Activated CD4-positive, alpha-beta T cell treated with anti-CD3 and anti-CD28 coated beads for 48 hours (primary cell): ENCODE measurements around the gene GUCA1A.
"Not testable (repeated sequence)": the region's sequence is repeated elsewhere in the genome, so short reads cannot be mapped to it uniquely, and the experiment has no call there.

Experiments
- DNase-seq: peaks from one replicate; pipeline ENCODE4 v3.0.0-alpha.2; 2020

Gene GUCA1A

DNA sequence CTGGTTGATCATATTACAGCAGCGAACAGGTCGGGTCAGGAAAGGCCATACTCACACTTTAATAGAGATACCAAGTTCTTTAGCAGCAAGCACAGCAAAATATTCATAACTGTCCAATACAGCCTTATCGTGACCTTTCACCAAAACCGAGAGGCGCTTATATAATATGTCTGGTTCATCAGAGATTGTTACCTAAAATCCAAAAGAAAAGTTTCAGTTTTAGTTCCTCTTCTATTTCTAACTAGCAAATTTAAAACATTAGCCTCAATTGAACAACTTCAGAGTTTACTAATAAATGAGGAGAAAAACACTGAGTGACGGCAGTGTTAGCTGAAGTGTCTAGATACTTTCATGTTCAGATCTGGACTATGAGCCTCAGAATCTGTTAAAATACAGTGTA, 38.6 kb downstream of the GUCA1A start:
- no peak for DNase-seq

DNA sequence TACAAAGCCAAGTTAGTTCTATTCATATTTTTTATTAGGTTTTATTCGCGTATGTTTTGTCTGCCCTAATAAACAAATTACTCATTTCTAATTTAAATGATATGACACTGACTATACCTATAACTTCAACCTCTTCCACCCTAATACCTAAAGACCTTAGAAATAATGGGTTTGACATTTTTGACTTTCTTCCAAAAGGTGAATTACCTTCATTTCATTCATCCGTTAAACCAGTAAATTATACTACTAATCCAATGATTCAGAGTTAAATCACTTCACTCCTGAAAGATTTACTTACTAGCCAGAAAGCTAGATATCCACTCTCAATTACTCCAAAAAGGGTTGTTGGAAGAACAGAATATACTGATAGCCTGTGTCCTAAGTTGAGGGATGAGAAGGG, 39.3 kb downstream of the GUCA1A start:
- DNase-seq = no peak

DNA sequence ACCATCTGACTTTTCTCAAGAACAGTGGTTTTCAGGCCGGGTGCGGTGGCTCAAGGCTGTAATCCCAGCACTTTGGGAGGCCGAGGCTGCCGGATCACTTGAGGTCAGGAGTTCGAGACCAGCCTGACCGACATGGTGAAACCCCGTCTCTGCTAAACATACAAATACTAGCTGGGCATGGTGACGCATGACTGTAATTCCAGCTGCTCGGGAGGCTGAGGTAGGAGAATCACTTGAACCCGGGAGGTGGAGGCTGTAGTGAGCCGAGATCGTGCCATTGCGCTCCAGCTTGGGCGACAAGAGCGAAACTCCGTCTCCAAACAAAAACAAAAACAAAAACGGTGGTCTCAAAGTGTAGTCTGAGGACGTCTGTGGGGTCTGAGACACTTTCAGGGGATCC, 43.3 kb downstream of the GUCA1A start:
- not testable (repeated sequence) for DNase-seq

GRCh38 chr6:42217157-42217518, 44.0 kb downstream of the GUCA1A start:
- DNase-seq = no peak

- DNase-seq = peak; percentile 94
Observed at GRCh38 chr6:42217519-42218367, 44.6 kb downstream of the GUCA1A start, which contains the start of gene MRPS10. Gene MRPS10 (minus strand): TSS chr6:42217861. CDS start chr6:42217849, 12 bp downstream.

DNA sequence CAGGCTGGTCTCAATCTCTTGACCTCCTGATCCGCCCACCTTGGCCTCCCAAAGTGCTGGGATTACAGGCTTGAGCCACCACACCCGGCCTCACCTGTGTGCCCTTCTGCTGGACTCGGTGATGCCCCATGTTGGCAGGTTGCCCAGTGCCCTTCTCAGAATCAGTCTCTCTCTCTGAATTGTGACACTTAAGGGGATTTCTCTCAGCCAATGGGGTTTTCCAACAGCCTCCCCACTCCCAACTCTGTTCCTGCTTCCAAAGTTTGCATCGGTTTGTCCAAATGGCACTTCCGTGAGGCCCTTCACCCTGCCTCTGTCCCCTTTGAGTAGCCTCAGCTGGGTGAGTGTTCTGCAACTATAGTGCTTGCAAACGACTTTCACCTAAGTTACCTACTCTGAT, 47.6 kb downstream of the GUCA1A start:
- no peak for DNase-seq

GRCh38 chr6:42221546-42221945, 48.4 kb downstream of the GUCA1A start:
- no peak for DNase-seq

- DNase-seq = no peak
Observed at GRCh38 chr6:42222448-42222847, 49.3 kb downstream of the GUCA1A start.

GRCh38 chr6:42224222-42225028, 51.3 kb downstream of the GUCA1A start:
- peak; percentile 11 for DNase-seq

DNA sequence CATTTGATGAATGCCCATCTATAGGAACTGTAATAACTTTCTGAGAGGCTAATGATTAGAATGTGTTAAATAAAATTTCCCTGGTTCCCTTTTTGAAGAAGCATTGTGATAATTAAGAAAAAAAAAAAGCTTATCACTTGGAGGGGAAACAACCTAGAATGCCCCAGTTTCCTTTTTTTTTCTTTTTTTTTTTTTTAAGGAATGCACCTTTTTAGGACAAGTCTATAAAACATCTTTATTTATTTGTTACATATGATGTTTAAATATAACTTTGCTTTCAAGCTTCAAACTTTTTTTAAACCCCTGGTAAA, 51.8 kb downstream of the GUCA1A start:
- no peak for DNase-seq

DNA sequence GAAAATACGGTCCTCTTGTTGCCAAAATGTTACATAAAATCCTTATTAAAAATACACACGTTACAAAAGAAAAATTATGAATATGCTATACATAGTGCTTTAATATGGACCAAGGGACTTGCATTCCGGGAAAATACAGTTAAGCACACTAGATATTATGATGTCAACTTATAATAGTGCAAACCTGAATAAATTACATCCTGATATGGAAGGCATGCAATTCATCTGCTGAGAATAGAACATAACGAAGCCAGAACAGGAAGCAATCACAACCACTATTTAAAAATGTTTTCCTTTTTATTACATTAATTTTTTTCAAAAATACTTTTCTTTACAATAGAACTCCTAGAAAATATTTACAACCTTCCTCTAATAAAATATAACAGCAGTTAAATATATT, 52.3 kb downstream of the GUCA1A start:
- no peak for DNase-seq

- no peak for DNase-seq
Observed at GRCh38 chr6:42226161-42226611, 53.0 kb downstream of the GUCA1A start.

DNA sequence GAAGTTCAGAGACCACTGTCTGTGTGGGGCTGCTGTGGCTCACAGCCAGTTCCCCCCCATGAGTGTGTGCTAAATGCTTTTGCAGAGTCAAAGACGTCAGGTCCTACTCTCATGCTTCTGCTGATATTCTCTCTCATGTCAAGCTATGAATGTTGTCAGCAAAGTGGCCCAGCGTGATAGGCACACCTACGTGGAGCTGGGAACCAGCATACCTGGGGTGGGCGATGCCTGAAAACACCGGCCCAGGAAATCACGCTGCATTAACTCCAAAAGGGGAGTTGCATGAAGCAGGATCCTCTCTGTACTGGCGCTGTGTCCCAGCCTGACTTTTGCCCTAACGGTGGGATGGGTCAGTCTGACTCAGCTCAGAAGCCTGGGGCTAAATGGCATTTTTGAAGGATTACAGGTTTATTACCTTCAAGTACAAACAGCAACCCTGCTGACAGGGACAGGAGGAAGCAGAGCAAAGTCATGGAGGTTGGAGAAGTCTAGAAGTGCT, 53.5 kb downstream of the GUCA1A start:
- DNase-seq = no peak

DNA sequence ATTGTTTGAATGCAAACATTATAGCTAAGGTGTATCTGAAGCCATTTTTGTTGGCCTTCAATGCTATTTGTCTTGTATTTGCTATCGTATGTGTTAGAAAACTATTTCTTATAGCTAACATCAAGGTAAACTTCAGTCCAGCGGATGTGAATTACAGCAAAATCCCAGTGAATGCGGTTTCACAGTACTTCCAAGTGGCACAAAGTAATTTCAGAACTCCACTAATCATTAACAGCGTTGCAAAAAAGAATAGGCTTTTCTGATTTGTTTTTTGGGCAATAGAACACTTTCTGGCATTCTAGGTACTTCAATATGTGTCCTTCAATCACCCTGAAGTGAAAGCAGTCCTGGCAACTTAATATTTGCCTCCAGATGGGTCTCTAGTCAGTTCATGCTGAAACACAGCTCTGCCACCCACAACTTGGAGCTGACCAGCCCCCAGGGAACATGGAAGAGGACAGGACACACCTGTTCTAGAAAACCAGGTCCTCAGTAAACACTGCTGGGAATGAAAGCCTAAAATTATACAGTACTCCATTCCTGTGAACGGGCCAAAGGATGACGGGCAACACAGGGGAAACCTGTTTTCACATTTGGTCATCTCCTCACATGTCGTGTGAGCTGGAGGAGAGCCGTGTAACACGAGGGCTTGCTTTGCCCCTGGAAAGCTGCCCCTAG, 54.1 kb downstream of the GUCA1A start:
- DNase-seq = no peak

DNA sequence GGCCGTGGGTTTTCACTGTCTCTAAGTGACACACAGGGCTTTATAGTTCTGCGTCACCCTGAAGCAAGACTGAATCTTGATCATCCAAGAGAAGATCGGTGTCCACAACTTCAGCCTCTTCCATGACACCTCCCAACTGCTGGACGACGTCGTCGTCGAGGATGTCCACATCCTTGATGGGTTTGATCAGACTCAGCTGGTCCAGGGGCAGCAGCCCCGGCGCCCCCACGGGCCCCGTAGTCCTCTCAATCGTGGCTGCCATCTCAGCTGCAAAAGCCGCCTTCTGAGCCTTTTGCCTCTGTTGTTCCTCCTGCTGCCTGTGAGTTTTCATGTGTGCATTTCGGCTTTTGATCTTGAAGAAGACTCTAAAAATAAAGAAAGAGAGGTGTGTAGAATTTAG, 55.1 kb downstream of the GUCA1A start:
- DNase-seq = no peak
